Stimulated activated CD8-positive, alpha-beta memory T cell treated with anti-CD3 and anti-CD28 coated beads, Interleukin-12 subunit alpha, Interleukin-12 subunit beta, amount 100 ng/mL, for 24 hours (primary cell): ENCODE measurements around the gene TMEM43.
A peak's percentile ranks its signal among the peaks of the same experiment; 100 is the strongest.

Experiments
- DNase-seq: peaks from one replicate; pipeline ENCODE4 v3.0.0-alpha.2; 2020; ENCODE audit errors: extremely low read depth

TMEM43 gene

DNA sequence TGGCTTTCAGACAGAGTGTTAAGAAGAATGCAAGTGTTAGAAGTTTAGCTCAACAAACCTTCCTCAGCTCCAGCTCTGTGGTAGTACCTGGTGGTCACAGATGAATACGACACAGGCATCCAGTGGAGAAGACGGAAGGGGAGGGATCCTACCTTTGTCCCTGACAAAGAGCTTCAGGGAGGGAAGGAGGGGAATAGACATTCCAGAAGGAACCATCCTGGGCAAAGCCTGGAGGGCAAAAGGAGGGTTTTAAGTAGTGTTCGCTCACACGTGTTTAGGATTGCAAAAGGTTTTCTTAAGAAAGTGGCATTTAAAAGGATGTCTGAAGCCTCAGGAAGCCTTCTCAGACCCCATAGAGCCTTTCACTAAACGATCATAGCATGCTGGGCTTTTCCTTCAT, 3.0 kb upstream of the TMEM43 start:
- DNase-seq, result no peak

DNA sequence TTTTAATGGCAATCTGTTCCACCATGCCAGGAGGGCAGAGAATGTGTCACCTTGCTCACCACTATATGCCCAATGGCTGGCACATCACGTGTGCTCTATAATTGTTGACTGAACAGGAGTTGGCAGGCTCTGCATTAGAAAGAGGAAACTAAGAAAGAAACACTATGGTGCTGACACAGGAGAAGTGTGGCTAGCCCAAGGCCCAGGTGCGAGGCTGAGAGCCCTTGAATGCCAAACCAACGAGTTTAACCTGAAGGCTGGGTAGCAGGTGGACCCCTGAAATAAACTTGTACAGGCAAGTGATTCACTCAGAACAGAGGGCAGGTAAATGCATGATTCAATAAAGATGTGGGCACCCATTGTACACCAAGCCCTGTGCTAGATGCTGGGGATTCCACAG, 2.6 kb upstream of the TMEM43 start:
- no peak for DNase-seq

DNA sequence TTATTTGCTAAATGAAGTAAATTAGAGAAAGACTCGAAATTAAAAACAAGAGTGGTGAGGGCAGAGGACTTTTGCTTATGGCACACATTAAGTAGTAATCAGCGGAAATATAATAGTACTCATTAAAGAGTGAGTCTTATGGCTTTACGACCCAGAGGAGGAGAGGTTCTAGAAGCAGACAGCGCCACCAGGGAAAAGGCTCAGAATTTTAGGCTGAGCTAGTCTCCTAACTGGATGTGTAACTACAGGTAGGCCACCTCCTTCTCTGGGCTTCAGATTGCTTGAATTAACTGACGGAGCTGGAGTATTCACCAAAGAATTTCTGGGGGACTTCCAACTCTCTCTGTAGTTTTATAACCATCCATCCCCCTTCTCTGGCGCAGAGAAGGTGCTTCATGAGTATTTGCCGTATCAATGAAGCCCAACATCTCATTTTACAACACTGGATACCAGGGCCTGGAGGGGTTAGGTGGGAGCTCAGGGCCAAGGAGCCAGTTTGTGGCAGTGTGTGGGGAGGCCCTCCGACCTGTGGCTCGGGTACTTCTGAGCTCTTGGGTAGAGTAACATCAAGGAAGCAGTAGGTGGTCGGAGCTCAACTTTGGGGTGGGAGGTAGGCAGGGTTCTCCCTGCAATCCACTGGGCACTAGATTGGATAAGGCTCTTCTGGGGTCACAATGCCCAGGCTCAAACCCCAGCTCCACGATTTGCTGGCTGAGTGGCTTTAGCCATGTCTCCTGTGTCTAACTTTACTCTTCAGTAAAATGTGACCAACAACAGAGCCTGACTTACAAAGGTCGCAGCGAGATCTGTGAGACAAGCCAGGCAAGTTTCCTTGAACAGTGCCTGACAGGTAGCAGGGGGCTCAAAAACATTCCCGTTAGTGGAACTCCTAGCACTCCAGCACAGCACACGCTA, 1.3 kb upstream of the TMEM43 start:
- DNase-seq, result no peak

DNA sequence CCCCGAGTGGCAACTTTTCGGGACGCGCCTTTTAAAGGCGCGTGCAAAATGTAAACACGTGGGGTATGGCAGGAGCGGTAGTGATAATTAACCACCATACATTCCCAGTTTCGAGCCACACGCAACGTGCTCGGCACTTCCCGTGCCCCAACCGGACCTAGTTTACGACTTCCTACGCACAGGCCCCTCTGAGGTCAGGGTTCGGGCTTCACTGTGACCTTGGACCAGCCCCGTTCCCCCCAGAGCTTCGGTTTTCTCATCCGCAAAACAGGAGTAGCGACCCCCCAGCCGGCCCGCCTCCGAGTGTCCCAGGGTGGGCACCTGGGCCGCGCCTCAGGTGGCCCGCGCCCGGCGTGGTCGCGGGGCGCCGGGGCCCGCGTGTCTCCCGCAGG, 633 bp upstream of the TMEM43 start:
- peak; percentile 41 for DNase-seq

DNA sequence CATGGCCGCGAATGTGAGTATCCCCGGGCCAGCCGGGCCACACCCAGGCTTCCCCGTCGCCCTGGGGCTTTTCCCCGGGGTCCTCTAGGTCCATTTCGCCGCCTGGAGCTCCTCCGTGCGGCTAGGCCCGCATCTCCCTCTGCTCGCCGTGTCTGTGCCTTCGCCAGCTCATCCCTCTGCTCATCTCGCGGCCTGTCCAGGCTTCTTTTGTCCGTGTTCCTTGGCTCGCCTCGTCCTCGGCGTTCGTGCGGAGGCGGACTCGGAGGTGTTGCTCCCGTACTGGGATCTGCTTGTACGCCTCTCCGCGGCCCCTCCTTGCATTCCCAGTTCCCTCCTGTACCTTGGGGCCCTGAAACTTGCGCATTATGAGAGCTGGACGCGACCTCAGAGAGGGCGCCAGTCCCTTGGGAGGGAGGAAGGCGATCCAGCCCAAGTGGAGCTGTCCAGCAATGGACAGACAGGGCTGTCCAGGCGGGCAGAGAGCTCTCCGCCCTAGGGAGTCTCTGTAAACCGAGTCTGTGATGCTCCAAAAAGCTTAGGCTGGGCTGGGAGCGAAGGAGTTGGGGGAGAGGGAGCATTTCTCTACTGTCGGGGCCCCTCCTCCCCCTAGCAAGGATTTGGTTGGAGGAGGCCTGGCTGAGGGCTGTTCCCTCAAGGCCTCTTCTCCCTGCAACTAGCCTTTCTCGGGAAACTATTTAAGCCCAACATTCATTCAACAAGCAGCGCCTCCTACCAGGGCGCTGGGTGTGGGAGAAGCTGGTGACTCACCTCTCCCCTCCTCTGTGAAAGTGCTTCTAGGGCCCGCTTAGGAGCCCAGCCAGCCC, 553 bp downstream of the TMEM43 start:
- DNase-seq, result peak; percentile 42

DNA sequence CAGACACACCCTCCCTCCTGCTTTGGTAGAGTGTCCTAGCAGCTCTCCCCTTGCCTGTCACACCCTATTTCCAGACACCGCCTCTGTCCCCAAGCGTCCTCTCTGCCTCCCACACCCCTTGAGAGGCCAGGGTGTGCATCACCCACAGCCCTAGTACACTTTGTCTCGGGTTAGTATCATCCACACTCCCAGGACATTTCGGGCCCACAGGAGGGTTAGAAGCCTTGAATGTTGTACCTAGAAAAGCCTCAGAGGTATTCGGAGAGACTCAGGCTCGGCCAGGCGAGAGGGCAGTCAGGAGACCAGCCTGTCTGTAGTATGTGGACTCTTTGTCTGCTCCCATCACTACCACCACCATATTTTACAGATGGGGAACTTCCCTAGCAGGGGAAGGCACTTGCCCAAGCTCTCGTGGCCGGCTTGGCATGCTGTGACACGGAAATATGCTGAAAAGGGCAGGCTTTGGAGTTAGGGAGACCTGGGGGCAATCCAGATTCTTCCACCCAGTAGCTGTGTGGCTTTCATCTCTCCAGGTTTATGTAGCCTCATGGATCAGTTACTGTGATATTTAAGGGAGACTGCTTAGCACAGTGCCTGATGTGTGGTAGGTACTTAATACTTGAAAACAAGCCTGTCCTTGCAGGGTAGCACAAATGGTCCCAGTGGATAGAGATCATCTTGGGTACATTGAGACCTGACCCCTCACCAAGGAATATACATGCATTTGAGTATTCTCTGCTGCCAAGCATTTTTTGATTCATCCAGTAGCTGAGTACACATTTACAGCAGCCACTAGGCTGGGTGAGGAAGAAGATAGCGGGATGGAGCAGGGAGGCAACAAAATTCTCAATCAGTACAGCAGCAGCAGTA, 1.4 kb downstream of the TMEM43 start:
- no peak for DNase-seq

DNA sequence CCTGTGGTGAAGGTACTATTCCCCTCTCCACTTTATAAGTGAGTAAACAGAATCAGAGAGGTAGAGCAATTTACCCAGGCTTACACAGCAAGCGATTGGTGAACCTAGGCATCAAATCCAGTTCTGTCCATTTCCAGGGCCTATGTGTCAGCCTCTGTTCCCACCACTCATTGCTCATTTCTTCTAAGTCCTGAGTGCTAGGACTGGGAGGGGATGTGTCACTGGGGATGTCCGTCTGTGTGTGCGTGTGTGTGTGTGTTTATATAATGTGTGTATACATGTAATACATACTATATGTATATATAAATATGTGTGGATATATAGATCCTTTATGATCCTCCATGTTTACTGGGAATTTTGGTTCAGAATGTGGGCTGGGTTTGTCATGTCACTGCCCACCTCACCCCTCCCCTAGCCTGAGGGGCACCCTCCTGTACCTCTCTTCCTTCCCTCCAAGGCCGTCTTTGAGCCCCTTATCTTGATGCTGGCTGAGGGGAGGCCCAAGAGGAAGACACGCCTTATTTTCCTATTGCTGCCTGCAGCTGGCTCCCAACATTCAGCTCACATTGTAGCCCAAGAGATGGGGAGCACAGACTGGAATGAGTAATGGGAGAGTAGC, 2.1 kb downstream of the TMEM43 start:
- no peak for DNase-seq

DNA sequence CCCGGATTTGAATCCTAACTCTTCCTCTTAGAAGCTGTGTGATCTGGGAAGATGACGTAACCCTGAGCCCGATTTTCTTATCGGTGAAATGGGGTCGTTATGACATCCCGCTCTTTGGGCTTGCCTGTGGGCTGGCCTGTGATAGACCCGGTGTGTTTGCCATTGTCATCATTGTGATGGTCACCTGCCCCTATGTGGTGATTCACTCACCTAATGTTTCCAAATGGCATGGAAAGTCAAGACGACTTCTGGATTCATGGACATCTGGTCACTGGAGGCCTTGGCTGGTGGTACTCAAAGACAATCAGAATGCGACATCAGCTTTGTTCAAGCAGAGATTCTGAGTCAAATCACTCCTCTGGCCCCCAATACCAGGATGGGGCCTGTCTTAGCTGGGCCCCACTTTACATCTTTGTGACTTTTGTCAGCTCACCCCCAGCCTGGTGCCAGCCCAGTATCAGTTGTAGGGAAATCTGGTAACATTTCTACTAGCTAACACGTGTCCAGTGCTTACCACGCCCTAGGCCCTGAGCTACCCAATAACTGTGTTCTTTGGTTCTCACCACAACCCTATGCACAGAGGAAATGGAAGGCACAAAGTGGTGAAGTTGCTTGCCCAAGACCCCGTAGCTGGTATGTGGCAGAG, 2.8 kb downstream of the TMEM43 start:
- no peak for DNase-seq

DNA sequence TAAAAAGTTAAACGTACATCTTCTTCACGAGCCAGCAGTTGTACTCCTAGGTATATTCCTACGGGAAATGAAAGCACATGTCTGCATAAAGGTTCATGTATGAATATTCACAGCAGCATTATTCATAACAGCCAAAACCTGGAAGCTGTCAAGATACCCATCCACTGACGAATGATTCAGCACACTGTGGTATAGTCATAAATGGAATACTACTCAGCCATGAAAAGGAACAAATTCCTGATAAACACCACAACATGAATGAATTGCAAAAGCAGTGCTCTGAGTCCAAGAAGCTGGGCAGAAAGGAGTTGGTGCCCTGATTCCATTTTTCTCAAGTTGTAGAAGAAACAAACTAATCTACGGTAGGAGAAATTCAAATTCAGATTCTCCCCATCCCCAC, 3.9 kb downstream of the TMEM43 start:
- DNase-seq, result no peak

DNA sequence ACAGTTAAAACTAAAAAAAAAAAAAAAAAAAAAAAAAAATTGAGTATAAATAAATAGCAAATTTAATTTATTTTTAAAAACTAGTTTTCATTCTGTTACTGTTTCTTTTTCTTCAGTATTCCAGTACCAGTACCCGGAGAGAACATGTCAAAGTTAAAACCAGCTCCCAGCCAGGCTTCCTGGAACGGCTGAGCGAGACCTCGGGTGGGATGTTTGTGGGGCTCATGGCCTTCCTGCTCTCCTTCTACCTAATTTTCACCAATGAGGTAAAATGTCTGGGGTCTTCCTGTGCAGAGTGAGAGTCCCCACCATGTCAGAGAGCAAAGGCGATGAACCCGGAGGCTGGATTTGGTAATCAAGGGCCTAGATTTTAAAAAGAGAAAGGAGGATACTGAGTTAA, 4.4 kb downstream of the TMEM43 start:
- DNase-seq, result no peak

DNA sequence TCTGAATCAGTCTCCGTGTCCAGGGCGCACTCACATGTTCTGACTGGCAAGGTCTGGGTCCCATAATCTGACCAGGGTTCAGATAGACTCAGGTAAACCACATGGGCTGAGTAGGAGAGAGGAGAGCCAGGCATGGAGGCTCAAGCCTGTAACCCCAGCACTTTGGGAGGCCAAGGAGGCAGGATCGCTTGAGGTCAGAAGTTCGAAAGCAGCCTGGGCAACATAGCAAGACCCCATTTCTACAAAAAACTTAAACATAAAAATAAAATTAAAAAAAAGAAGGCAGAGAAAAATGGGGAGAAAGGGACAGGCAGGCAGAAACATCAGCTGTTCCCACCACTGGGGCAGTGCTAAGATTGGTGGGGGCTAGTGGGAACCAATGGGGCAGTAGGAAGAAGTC, 5.4 kb downstream of the TMEM43 start:
- DNase-seq, result no peak

DNA sequence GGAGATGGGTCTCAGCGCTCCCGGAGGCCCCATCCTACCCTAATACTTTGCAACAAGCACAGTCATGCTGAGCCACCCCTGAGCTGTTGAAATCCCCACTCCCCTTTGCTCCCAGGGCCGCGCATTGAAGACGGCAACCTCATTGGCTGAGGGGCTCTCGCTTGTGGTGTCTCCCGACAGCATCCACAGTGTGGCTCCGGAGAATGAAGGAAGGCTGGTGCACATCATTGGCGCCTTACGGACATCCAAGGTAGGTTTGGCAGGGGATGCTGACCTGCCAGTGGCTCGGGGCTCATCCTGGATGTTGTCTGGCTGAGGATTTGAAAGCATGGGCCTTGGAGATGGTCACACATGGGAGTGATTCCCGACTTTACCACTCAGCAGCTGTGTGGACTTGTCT, 5.9 kb downstream of the TMEM43 start:
- no peak for DNase-seq

DNA sequence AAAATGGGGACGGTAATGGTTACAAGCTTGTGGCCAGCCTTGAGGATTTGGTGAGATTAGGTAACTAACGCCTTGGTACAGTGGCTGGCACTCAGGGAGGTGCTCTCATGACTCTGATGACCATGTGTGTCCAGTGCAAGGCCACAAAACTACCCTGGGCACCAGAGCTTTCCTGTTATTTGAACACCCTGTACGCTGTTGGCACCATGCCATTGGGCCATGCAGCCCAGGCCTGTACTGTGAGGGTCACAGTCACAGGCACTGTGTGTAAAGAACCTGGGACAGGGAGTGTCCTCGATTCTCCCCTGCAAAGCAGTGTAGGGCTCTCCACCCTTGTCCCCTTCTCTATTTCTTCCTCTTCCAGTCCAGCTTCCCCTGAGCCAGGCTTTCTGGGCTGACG, 6.3 kb downstream of the TMEM43 start:
- DNase-seq, result no peak

DNA sequence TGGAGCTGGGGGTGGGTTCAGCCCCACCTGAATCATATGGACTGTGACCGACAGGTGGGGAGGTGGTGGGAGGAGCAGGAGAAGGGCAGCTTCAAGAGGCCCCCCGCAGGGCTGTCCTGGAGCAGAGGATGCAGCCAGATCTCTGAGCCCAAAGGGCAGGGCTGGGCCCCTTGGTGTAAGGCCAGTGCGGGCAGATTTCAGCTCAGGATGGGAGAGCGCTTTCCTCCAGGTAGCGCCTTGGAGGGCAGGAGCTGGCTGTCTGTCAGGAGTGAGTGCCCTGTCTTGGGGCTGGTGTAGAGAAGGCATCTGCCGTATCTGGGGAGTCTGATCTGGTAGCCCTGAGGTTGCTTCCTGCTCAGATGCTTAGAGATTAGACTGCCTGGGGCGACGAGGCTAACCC, 7.3 kb downstream of the TMEM43 start:
- no peak for DNase-seq

DNA sequence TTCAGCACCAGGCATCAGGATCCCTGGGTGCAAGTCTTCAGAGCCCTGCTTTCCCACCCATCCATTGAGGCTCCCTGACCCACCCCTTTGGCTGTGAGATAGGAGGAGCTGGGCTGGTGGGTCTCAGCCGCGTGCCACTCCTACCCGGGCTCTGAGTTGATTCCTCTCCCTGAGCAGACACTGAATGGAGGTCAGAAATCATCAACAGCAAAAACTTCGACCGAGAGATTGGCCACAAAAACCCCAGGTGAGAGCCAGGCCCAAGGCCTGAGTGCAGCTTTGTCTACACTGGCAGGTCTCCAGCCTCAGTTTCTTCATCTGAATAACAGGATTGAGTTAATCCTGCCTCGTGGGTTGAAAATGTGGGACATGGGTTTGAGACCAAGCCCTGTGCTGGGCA, 7.8 kb downstream of the TMEM43 start:
- no peak for DNase-seq

DNA sequence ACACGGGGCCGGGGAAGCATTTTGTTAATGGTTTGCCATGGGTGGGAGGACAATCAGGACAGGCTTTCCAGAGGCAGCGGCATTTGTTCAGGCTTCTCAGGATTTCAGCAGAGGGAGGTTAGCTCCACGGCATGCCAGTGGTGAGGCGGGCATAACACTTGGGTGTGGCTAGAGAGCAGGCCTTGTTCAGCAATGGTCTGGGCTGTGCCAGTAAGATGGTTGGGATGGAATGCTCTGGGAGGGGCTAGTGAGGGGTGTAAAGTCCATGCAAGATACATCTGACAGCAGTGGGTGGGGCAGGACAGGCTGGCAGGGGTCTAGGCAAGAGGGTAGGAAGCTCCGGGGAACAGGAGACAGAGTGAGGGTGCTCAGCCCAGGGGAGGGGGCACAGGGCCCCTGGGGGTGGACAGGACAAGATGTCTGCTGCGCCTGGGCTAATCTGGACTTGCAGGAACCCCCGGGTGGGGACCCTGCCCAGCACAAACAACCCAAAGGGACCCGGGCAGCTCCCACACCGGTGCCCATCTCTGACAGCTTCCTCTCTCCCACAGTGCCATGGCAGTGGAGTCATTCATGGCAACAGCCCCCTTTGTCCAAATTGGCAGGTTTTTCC, 8.4 kb downstream of the TMEM43 start:
- DNase-seq, result no peak

DNA sequence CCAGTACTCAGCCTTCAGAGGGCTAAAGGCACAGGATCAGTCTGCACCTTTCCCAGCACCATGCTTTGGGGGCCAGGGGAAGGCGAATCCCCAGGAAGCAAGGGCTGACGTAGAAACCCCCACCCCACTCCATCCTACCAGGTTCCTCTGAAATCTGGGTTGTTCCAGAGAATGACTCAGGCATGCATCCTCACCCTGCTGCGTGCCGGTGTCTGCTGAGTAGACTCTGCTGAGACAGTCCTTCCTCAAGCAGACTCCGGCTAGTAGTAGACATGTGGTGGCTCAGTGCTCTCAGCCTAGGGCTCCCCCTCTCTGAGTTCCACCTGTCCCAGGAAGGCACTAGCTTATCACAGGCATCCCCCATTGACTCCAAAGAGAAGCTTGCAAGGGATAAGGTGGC, 9.0 kb downstream of the TMEM43 start:
- DNase-seq, result no peak

DNA sequence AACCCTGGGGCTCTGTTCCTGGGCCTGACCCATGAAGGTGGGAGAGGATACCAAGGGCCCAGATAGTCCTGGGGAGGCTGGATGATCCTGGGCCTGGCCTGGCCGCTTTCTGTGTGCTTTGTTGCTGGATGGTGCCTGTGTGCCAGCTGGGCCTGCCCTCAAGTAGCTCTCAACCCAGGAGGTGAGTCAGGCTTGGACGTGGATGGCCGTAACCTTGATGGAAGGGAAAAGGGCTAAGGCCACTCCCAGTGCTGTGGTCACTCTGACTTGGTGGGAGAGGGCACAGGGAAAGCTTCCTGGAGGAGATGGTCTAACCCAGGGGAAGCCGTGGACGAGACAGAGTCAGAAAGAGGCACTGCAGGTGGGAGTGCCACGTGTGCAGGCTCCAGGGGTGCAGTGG, 9.4 kb downstream of the TMEM43 start:
- no peak for DNase-seq

DNA sequence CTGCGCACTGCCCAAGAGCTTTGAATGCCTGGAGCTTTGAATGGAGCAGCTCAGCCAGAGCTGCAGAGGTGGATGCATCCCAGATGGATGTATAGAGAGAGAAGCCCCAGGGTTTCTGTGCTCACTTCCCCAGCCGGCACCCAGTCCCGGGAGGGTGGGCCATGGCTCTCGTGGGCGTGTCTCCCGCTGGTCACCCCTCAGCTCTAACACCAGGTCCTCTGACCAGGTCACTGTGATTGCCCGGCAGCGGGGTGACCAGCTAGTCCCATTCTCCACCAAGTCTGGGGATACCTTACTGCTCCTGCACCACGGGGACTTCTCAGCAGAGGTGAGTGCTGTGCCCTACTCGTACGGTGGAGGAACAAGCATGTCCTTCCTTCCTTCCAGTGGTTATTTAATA, 10.7 kb downstream of the TMEM43 start:
- no peak for DNase-seq

DNA sequence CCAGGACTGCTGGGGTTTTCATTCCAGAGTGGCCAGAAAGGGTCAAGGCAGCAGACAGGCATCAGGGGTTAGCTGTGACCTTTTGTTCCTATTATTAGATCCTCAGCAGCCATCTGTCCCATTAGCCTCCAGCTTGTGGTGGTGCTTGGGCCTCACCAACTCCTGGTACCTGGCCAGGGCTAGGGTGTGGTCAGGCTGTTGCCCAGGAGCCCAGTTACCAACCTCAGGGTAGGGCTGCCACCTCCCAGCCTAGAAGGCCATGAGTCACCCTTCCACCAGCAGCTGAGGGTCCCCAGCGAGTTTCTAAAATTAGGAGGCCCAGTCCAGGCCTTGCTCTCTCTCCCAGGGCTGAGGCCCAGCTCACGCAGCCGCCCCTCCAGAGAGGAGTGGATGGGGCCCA, 12.2 kb downstream of the TMEM43 start:
- DNase-seq, result no peak

DNA sequence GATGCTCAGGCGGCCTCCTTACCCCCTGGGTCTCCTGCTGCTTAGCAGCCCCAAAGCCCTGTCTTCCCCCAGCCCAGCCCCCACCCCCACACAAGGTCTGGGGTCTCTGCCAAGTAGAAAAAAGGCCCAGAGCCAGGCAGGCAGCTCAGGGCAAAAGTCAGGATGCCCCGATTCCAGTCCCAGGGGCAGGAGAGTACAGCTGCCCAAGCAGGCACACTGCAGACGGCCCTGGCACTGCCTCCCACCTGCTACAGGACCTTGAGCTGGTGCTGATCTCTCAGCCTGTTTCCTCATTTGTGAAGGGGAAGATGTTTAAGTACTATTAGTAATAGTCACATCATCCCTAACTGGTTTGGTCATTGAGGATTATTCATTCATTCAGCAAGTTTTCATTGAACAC, 12.6 kb downstream of the TMEM43 start:
- no peak for DNase-seq
